Progenitor cell of endocrine pancreas (in vitro differentiated cells): ENCODE results near the gene FIGN. TPM values are rescaled to one million over a fixed set of nuclear protein-coding genes. Genes with fewer than 3 reads are reported as not detected.

Source experiments
- DNase-seq: peaks from one replicate; pipeline ENCODE4 v3.0.0; 2021; ENCODE audit warnings: low spot score; ENCODE audit not compliant: unreplicated experiment
- H3K27ac Mint-ChIP-seq: 2 replicates; pipeline ENCODE4 v1.8.0; 2021; ENCODE audit warnings: mild to moderate bottlenecking, moderate library complexity, mixed read lengths
- H3K27me3 Mint-ChIP-seq: 2 replicates; pipeline ENCODE4 v1.8.0; 2021; ENCODE audit warnings: mixed read lengths
- H3K36me3 Mint-ChIP-seq: 2 replicates; pipeline ENCODE4 v1.8.0; 2022; ENCODE audit warnings: mixed read lengths; ENCODE audit not compliant: insufficient read depth
- H3K4me1 Mint-ChIP-seq: 2 replicates; pipeline ENCODE4 v1.8.0; 2021; ENCODE audit warnings: low read depth, mixed read lengths
- H3K4me3 Mint-ChIP-seq: 2 replicates; pipeline ENCODE4 v1.8.0; 2021; ENCODE audit warnings: low read depth, mild to moderate bottlenecking, moderate library complexity, mixed read lengths
- H3K9me3 Mint-ChIP-seq: 2 replicates; pipeline ENCODE4 v1.8.0; 2021; ENCODE audit warnings: low read depth, mixed read lengths
- CTCF ChIP-seq: fragments of 200-600 bp; sonication (generic); IDR thresholded peaks from one replicate; pipeline ENCODE4 v1.5.0; 2021; ENCODE audit warnings: antibody characterized with exemption, mild to moderate bottlenecking; ENCODE audit not compliant: unreplicated experiment
- total RNA-seq: library from RNA; stranded (reverse); gene quantifications from 2 replicates; pipeline ENCODE4 v1.2.1, GENCODE V29; 2021

Gene FIGN
- total RNA-seq, 1 donor from 2014 or later, result 18.0 TPM

- Mint-ChIP-seq H3K4me1 (no peaks in the 10 kb centered on the region), H3K36me3 (peaks cover 3% of the 10 kb centered on the region), H3K27ac (no peak overlapping the region), H3K4me3 (no peak overlapping the region), H3K9me3 (no peaks in the 10 kb centered on the region), H3K27me3 (no peaks in the 10 kb centered on the region)
- DNase-seq, result no peak
- no peak for TF ChIP-seq CTCF
These were observed 54.1 kb downstream of the FIGN start for GRCh38 chr2:163681745-163682144.

- H3K27me3 Mint-ChIP-seq, result no peaks in the 10 kb centered on the region
These were observed 60.4 kb downstream of the FIGN start for GRCh38 chr2:163675388-163675787.

GRCh38 chr2:163673522-163673921 lies 62.3 kb downstream of the FIGN start:
- H3K27me3 Mint-ChIP-seq, result no peaks in the 10 kb centered on the region
- TF ChIP-seq CTCF, result no peak
- no peaks in the 10 kb centered on the region for H3K36me3 Mint-ChIP-seq
- H3K9me3 Mint-ChIP-seq, result no peaks in the 10 kb centered on the region
- no peak for DNase-seq
- no peak overlapping the region for H3K4me3 Mint-ChIP-seq
- H3K27ac Mint-ChIP-seq, result no peak overlapping the region
- no peaks in the 10 kb centered on the region for H3K4me1 Mint-ChIP-seq

More at GRCh38 chr2:163675388-163675787, 60.4 kb downstream of the FIGN start:
- TF ChIP-seq CTCF, result no peak
- Mint-ChIP-seq H3K4me3 (no peak overlapping the region), H3K4me1 (no peaks in the 10 kb centered on the region), H3K9me3 (no peaks in the 10 kb centered on the region), H3K27ac (no peak overlapping the region), H3K36me3 (peaks cover 3% of the 10 kb centered on the region)
- DNase-seq, result no peak

- no peaks in the 10 kb centered on the region for H3K9me3 Mint-ChIP-seq
These were observed 64.9 kb downstream of the FIGN start for GRCh38 chr2:163670929-163671328.

GRCh38 chr2:163669506-163669905 lies 66.3 kb downstream of the FIGN start:
- DNase-seq, result no peak
- H3K27me3 Mint-ChIP-seq, result no peaks in the 10 kb centered on the region
- H3K36me3 Mint-ChIP-seq, result peaks cover 3% of the 10 kb centered on the region
- no peak for TF ChIP-seq CTCF
- H3K4me1 Mint-ChIP-seq, result peaks cover 3% of the 10 kb centered on the region
- H3K27ac Mint-ChIP-seq, result no peak overlapping the region
- H3K4me3 Mint-ChIP-seq, result no peak overlapping the region
- no peaks in the 10 kb centered on the region for H3K9me3 Mint-ChIP-seq

More at GRCh38 chr2:163670929-163671328, 64.9 kb downstream of the FIGN start:
- H3K4me3 Mint-ChIP-seq, result no peak overlapping the region
- H3K27ac Mint-ChIP-seq, result no peak overlapping the region
- H3K4me1 Mint-ChIP-seq, result peaks cover 3% of the 10 kb centered on the region
- DNase-seq, result no peak
- H3K36me3 Mint-ChIP-seq, result peaks cover 3% of the 10 kb centered on the region
- no peaks in the 10 kb centered on the region for H3K27me3 Mint-ChIP-seq
- TF ChIP-seq CTCF, result no peak
